H1 (cell line): ENCODE data around the gene RRP12. TPM values are rescaled to one million over a fixed set of nuclear protein-coding genes. Genes with fewer than 3 reads are reported as not detected.

ENCODE experiments used
- CTCF ChIA-PET: fragments of 300-600 bp; sonication (Branson Sonifier 250); formaldehyde crosslinking; loops from one replicate; lab custom pipeline; 2021; ENCODE audit not compliant: partially characterized antibody; lab: Charles Lee
- POLR2A ChIA-PET: fragments of 300-600 bp; sonication (Branson Sonifier 250); formaldehyde crosslinking; loops from one replicate; lab custom pipeline; 2021; ENCODE audit warnings: inconsistent platforms; ENCODE audit not compliant: partially characterized antibody; lab: Charles Lee
- DNase-seq, 2 experiments: peaks; one replicate each; pipeline versions ENCODE4 v3.0.0 to v3.0.0-alpha.2; 2010 to 2022; ENCODE audit warnings: low spot score in 2 of 2, low read depth in 1 of 2, mixed read lengths in 1 of 2
- FAIRE-seq: peaks from 2 replicates; lab custom pipeline; 2011; peaks lifted over from hg19 to GRCh38; lab: Jason Lieb, UNC
- H2AFZ ChIP-seq: 2 replicates; pipeline ENCODE4 v1.8.1; 2012; ENCODE audit warnings: low read length, inconsistent platforms
- H2AK5ac ChIP-seq: 2 replicates; pipeline ENCODE4 v1.6.1; 2013; ENCODE audit warnings: low read depth, low read length
- H2BK120ac ChIP-seq: replicated peaks from 2 replicates; pipeline ENCODE3; 2013; ENCODE audit warnings: low read depth, low read length, inconsistent platforms
- H2BK12ac ChIP-seq: 2 replicates; pipeline ENCODE4 v1.6.1; 2013; ENCODE audit warnings: low read depth, low read length
- H2BK15ac ChIP-seq: 2 replicates; pipeline ENCODE4 v1.6.1; 2013; ENCODE audit warnings: low read length
- H2BK20ac ChIP-seq: 2 replicates; pipeline ENCODE4 v1.6.1; 2013; ENCODE audit warnings: low read length
- H2BK5ac ChIP-seq: 2 replicates; pipeline ENCODE4 v1.6.1; 2013; ENCODE audit warnings: low read depth, low read length
- H3K14ac ChIP-seq: 2 replicates; pipeline ENCODE4 v1.6.1; 2013; ENCODE audit warnings: inconsistent platforms; ENCODE audit not compliant: insufficient read length
- H3K18ac ChIP-seq: 2 replicates; pipeline ENCODE4 v1.6.1; 2013; ENCODE audit warnings: low read length; ENCODE audit errors: extremely low read depth
- H3K23ac ChIP-seq: 2 replicates; pipeline ENCODE4 v1.6.1; 2013; ENCODE audit warnings: inconsistent platforms; ENCODE audit not compliant: insufficient read length
- H3K23me2 ChIP-seq: 2 replicates; pipeline ENCODE4 v1.6.1; 2013; ENCODE audit warnings: low read depth, low read length
- H3K27ac ChIP-seq: 2 replicates; pipeline ENCODE4 v1.6.1; 2011; ENCODE audit warnings: low read depth, low read length, inconsistent platforms
- H3K27me3 ChIP-seq, 4 experiments: replicated peaks in 1 of 4; 1 replicate in 1 of 4; 2 replicates in 3 of 4; pipeline versions ENCODE4 v1.6.1 to v1.8.1; 2011 to 2013; ENCODE audit warnings: low read length in 3 of 4, mild to moderate bottlenecking in 3 of 4, inconsistent platforms in 2 of 4, mixed read lengths in 2 of 4, moderate library complexity in 1 of 4; ENCODE audit not compliant: control insufficient read depth in 3 of 4, insufficient read depth in 3 of 4; ENCODE audit errors: extremely low read depth in 1 of 4
- H3K36me3 ChIP-seq, 4 experiments: 2 replicates each; pipeline versions ENCODE4 v1.6.1 to v1.8.1; 2011 to 2013; ENCODE audit warnings: mild to moderate bottlenecking in 4 of 4, low read length in 3 of 4, moderate library complexity in 2 of 4, control low read depth in 1 of 4, inconsistent platforms in 1 of 4; ENCODE audit not compliant: insufficient read depth in 4 of 4, control insufficient read depth in 2 of 4
- H3K4ac ChIP-seq: replicated peaks from 2 replicates; pipeline ENCODE3; 2013; ENCODE audit warnings: low read length, low read depth, mixed read lengths, inconsistent platforms; ENCODE audit not compliant: insufficient read length
- H3K4me1 ChIP-seq, 4 experiments: replicated peaks in 1 of 4; 1 replicate in 1 of 4; 2 replicates in 3 of 4; pipeline versions ENCODE4 v1.6.1 to v1.8.1; 2011 to 2013; ENCODE audit warnings: low read length in 3 of 4, inconsistent platforms in 2 of 4, mixed read lengths in 1 of 4; ENCODE audit not compliant: insufficient read depth in 4 of 4, control insufficient read depth in 3 of 4
- H3K4me2 ChIP-seq, 2 experiments: 2 replicates each; pipeline versions ENCODE4 v1.6.1 to v1.8.1; 2011 to 2013; ENCODE audit warnings: low read depth in 2 of 2, low read length in 2 of 2, control low read depth in 1 of 2, inconsistent platforms in 1 of 2, mild to moderate bottlenecking in 1 of 2; ENCODE audit not compliant: insufficient read depth in 1 of 2
- H3K4me3 ChIP-seq, 4 experiments: fragments of 200-600, 300-600 bp in 1 of 4; sonication (generic), shearing (Covaris generic), sonication (Bioruptor Twin) in 1 of 4; 2 replicates each; pipeline versions ENCODE4 v1.5.1 to v1.8.1; 2011 to 2016; ENCODE audit warnings: low read length in 4 of 4, low read depth in 3 of 4, control low read depth in 2 of 4, inconsistent platforms in 2 of 4, mild to moderate bottlenecking in 2 of 4, mixed read lengths in 1 of 4, moderate library complexity in 1 of 4; ENCODE audit not compliant: insufficient read depth in 2 of 4; ENCODE audit errors: extremely low read depth in 1 of 4
- H3K56ac ChIP-seq: replicated peaks from 2 replicates; pipeline ENCODE3; 2013; ENCODE audit warnings: low read depth, mild to moderate bottlenecking, mixed read lengths, low read length, inconsistent platforms; ENCODE audit not compliant: insufficient read length
- H3K79me1 ChIP-seq: 2 replicates; pipeline ENCODE4 v1.6.1; 2013; ENCODE audit warnings: low read depth, low read length, control low read depth
- H3K79me2 ChIP-seq, 2 experiments: 2 replicates each; pipeline versions ENCODE4 v1.6.1 to v1.8.1; 2012 to 2013; ENCODE audit warnings: low read length in 2 of 2, mild to moderate bottlenecking in 2 of 2, inconsistent platforms in 1 of 2; ENCODE audit not compliant: insufficient read depth in 2 of 2, control insufficient read depth in 1 of 2
- H3K9ac ChIP-seq, 4 experiments: replicated peaks in 1 of 4; 1 replicate in 1 of 4; 2 replicates in 3 of 4; pipeline versions ENCODE4 v1.6.1 to v1.8.1; 2011 to 2013; ENCODE audit warnings: low read depth in 3 of 4, low read length in 3 of 4, control low read depth in 2 of 4, mild to moderate bottlenecking in 2 of 4, moderate library complexity in 2 of 4, inconsistent platforms in 1 of 4; ENCODE audit errors: extremely low read depth in 1 of 4
- H3K9me3 ChIP-seq, 2 experiments: 2 replicates each; pipeline versions ENCODE4 v1.6.1 to v1.8.1; 2012 to 2013; ENCODE audit warnings: mild to moderate bottlenecking in 2 of 2, moderate library complexity in 2 of 2, control low read depth in 1 of 2, inconsistent platforms in 1 of 2, low read depth in 1 of 2, low read length in 1 of 2, mixed read lengths in 1 of 2; ENCODE audit not compliant: insufficient read depth in 2 of 2
- H4K20me1 ChIP-seq, 2 experiments: replicated peaks in 1 of 2; 2 replicates each; pipeline versions ENCODE3 to v1.8.1; 2011 to 2013; ENCODE audit warnings: inconsistent platforms in 2 of 2, low read length in 2 of 2, mild to moderate bottlenecking in 1 of 2; ENCODE audit not compliant: insufficient read depth in 2 of 2, control insufficient read depth in 1 of 2
- H4K5ac ChIP-seq: 2 replicates; pipeline ENCODE4 v1.6.1; 2013; ENCODE audit warnings: low read length, low read depth, mixed read lengths, inconsistent platforms; ENCODE audit not compliant: insufficient read length
- H4K8ac ChIP-seq: 2 replicates; pipeline ENCODE4 v1.8.0; 2013; ENCODE audit warnings: mild to moderate bottlenecking, moderate library complexity, low read length, inconsistent platforms; ENCODE audit not compliant: insufficient read depth; ENCODE audit errors: extremely low read depth
- H4K91ac ChIP-seq: replicated peaks from 2 replicates; pipeline ENCODE3; 2013; ENCODE audit warnings: low read length, mixed read lengths, inconsistent platforms; ENCODE audit not compliant: insufficient read length
- ASH2L ChIP-seq: fragments of 200-600, 300-600 bp; sonication (generic); IDR thresholded peaks from one replicate; pipeline ENCODE4 v1.7.1; 2017; ENCODE audit warnings: low read length
- GABPA ChIP-seq: IDR thresholded peaks from 2 replicates; pipeline ENCODE4 v1.6.1; 2011; ENCODE audit warnings: mild to moderate bottlenecking, low read length, moderate library complexity, borderline replicate concordance; ENCODE audit not compliant: insufficient read depth
- HDAC2 ChIP-seq, 2 experiments: fragments of 300-600 bp in 1 of 2; sonication (generic) in 1 of 2; IDR thresholded peaks; 2 replicates each; pipeline ENCODE4 v1.6.1; 2011 to 2012; ENCODE audit warnings: low read depth in 2 of 2, low read length in 2 of 2, mild to moderate bottlenecking in 2 of 2, moderate library complexity in 2 of 2, borderline replicate concordance in 1 of 2, inconsistent platforms in 1 of 2
- POLR2AphosphoS5 ChIP-seq: IDR thresholded peaks from 2 replicates; pipeline ENCODE4 v1.6.1; 2011; ENCODE audit warnings: low read depth, low read length
- RFX5 ChIP-seq: IDR thresholded peaks from 2 replicates; pipeline ENCODE4 v1.6.1; 2011; ENCODE audit warnings: low read depth, low read length, improper control_type of control experiment, borderline replicate concordance
- SP1 ChIP-seq: IDR thresholded peaks from 2 replicates; pipeline ENCODE4 v1.6.1; 2011; ENCODE audit warnings: low read depth, low read length
- WGBS, 2 experiments: shearing (Covaris generic) in 1 of 2; methylation state at CpG; one replicate each; pipeline versions ENCODE4 v1.1.6 to v1.1.7; 2013 to 2015; ENCODE audit warnings: low lambda C conversion rate in 2 of 2, mixed read lengths in 2 of 2, inconsistent platforms in 1 of 2, low coverage in 1 of 2, missing lambda C conversion rate in 1 of 2; ENCODE audit not compliant: insufficient replicate concordance in 2 of 2, insufficient coverage in 1 of 2, insufficient read length in 1 of 2; ENCODE audit errors: extremely low coverage in 1 of 2, missing lambda C conversion rate in 1 of 2; 5-methylcytosine and 5-hydroxymethylcytosine counted together
- polyA plus RNA-seq, 7 experiments: library from polyadenylated mRNA; depleted of rRNA in 3 of 7; stranded (reverse) in 5 of 7; unstranded in 2 of 7; fragments of >200 nt in 5 of 7; fragments of 200-250 nt in 2 of 7; gene quantifications; 1 replicate in 5 of 7; 2 replicates in 1 of 7; 4 replicates in 1 of 7; pipeline versions ENCODE4 v1.2.1 to v1.2.3, GENCODE V29; 2011 to 2013; ENCODE audit warnings: missing spikeins in 2 of 7, mixed read lengths in 2 of 7
- total RNA-seq: library from RNA; stranded (reverse); fragmentation: NEBNext Ultra II Directional; extraction: Animal tissue kit (Norgen Biotek cat#: 25700); gene quantifications from 2 replicates; pipeline ENCODE4 v1.2.1, GENCODE V29; 2021
- TF ChIP-seq, protein P1 (sequence below): IDR thresholded peaks from 2 replicates; pipeline ENCODE4 v1.6.1; 2012; ENCODE audit warnings: inconsistent platforms

Gene RRP12
- total and polyA plus RNA-seq, 2 of the 8 experiments (the other 6 are each of a cell fraction or from before 2014, with no cell fraction given), result 21.0 to 65.8 TPM

DNA sequence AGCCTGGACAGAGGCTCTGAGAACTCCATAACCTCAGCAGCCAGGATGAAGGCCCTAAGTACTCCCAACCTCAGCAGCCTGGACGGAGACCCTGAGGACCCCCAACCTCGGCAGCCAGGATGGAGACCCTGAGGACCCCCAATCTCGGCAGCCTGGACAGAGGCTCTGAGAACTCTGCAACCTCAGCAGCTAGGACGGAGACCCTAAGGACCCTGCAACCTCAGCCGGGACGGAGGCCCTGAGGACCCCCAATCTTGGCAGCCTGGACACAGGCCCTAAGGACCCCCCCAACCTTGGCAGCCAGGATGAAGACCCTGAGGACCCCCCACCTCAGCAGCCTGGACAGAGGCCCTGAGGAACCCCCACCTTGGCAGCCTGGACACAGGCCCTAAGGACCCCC lies 16.5 kb downstream of the RRP12 start:
- Histone ChIP-seq H3K4ac (no peak overlapping the region), H3K4me2 (no peak overlapping the region), H3K79me1 (no peaks in the 10 kb centered on the region), H4K20me1 (peaks cover 0 to 5% of the 10 kb centered on the region in 2 experiments), H3K56ac (no peak overlapping the region), H3K18ac (no peak overlapping the region), H3K79me2 (no peaks in the 10 kb centered on the region), H4K5ac (no peak overlapping the region), H3K4me1 (no peaks in the 10 kb centered on the region), H3K14ac (no peak overlapping the region), H3K27ac (no peak overlapping the region), H4K8ac (no peak overlapping the region), H3K9ac (no peak overlapping the region), H2BK15ac (no peak overlapping the region), H2BK12ac (no peak overlapping the region), H2AFZ (no peak overlapping the region), H2BK120ac (no peak overlapping the region), H3K36me3 (peaks cover 5 to 52% (median 33%) of the 10 kb centered on the region in 4 experiments; a peak in 6 of 8 replicates), H3K27me3 (no peaks in the 10 kb centered on the region), H3K4me3 (no peak overlapping the region), H4K91ac (no peak overlapping the region), H2BK20ac (no peak overlapping the region), H2AK5ac (no peak overlapping the region), H3K23ac (no peak overlapping the region), H3K23me2 (no peaks in the 10 kb centered on the region), H2BK5ac (no peak overlapping the region), H3K9me3 (no peaks in the 10 kb centered on the region)
- POLR2A ChIA-PET, result no interaction called here
- FAIRE-seq (no peak), DNase-seq (no peak)
- 95% methylated on average over 6 of the region's 6 CpGs; no CpG with 5 or more reads in 1 of the 2 experiments for WGBS, 2 experiments
- TF ChIP-seq GABPA, result no peak
- no peak for TF ChIP-seq SP1
- TF ChIP-seq POLR2AphosphoS5, result no peak
- no peak for TF ChIP-seq HDAC2 (IDR thresholded peaks at IDR 0.05; ENCODE audit: borderline replicate concordance in 1 of 2, low read depth in 2 of 2, low read length in 2 of 2)
- no peak for TF ChIP-seq RFX5
- no peak for TF ChIP-seq ASH2L
- TF ChIP-seq, protein P1, sequence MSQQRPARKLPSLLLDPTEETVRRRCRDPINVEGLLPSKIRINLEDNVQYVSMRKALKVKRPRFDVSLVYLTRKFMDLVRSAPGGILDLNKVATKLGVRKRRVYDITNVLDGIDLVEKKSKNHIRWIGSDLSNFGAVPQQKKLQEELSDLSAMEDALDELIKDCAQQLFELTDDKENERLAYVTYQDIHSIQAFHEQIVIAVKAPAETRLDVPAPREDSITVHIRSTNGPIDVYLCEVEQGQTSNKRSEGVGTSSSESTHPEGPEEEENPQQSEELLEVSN, result no peak
- CTCF ChIA-PET, result no interaction called here
